HCT116 (cell line): ENCODE results near the gene ODF4. TPM values are rescaled to one million over a fixed set of nuclear protein-coding genes. Genes with fewer than 3 reads are reported as not detected.

Experiments
- ATAC-seq: fragments of 200-7000 bp; cut with Tn5 transposase; 2 replicates; pipeline ENCODE4 v1.9.1; 2020; ENCODE audit warnings: mild to moderate bottlenecking, moderate library complexity
- BruUV-seq: library from RNA; stranded (reverse); fragments of 400-500 nt; replicated peaks from 2 replicates; lab custom pipeline; 2021; lab: Mats Ljungman, UMichigan
- CTCF ChIA-PET: fragments of 300-600 bp; sonication (Branson Sonifier 250); formaldehyde crosslinking; loops from one replicate; lab custom pipeline; 2021; ENCODE audit warnings: antibody characterized with exemption; lab: Charles Lee
- POLR2A ChIA-PET: fragments of 300-600, 350-600 bp; sonication (Branson Sonifier 250); formaldehyde crosslinking; loops from one replicate; lab custom pipeline; 2021; ENCODE audit warnings: antibody characterized with exemption; lab: Charles Lee
- RAD21 ChIA-PET, 2 experiments: fragments of 300-600 bp; sonication (Branson Sonifier 250); formaldehyde crosslinking; loops; one replicate each; lab custom pipeline; 2023; ENCODE audit warnings: low total read pairs in 2 of 2; ENCODE audit not compliant: uncharacterized antibody in 2 of 2, unreplicated experiment in 2 of 2, low non-redundant PET in 1 of 2; lab: Charles Lee
- DNase-seq: peaks from one replicate; pipeline ENCODE4 v3.0.0-alpha.2; 2010; ENCODE audit warnings: low read depth, low spot score
- H2AFZ ChIP-seq: fragments of 200-600 bp; shearing (Covaris generic), sonication (generic); 2 replicates; pipeline ENCODE4 v1.6.1; 2017; ENCODE audit warnings: low read depth, mixed run types, mixed read lengths, antibody characterized with exemption, low read length; ENCODE audit not compliant: poor library complexity, severe bottlenecking
- H3K27ac ChIP-seq: 2 replicates; pipeline ENCODE4 v1.5.1; 2012; ENCODE audit warnings: low read depth, low read length
- H3K27me3 ChIP-seq: fragments of 200-600 bp; sonication (generic); 2 replicates; pipeline ENCODE4 v1.6.1; 2016; ENCODE audit warnings: mixed run types, low read length, mixed read lengths; ENCODE audit not compliant: insufficient read depth
- H3K36me3 ChIP-seq, 2 experiments: fragments of 200-500 bp in 1 of 2; fragments of 200-600 bp in 1 of 2; sonication (Bioruptor generic) in 1 of 2; sonication (generic) in 1 of 2; 2 replicates each; pipeline versions ENCODE4 v1.5.1 to v1.6.1; 2014 to 2016; ENCODE audit warnings: low read length in 2 of 2, inconsistent platforms in 1 of 2, mixed read lengths in 1 of 2, mixed run types in 1 of 2; ENCODE audit not compliant: insufficient read depth in 2 of 2, control insufficient read depth in 1 of 2
- H3K4me1 ChIP-seq, 2 experiments: fragments of 200-600 bp in 1 of 2; sonication (generic) in 1 of 2; 2 replicates each; pipeline versions ENCODE4 v1.5.1 to v1.6.1; 2012 to 2017; ENCODE audit warnings: low read length in 2 of 2, inconsistent platforms in 1 of 2, mild to moderate bottlenecking in 1 of 2, mixed read lengths in 1 of 2, mixed run types in 1 of 2, moderate library complexity in 1 of 2; ENCODE audit not compliant: insufficient read depth in 2 of 2, control insufficient read depth in 1 of 2
- H3K4me2 ChIP-seq: fragments of 200-600 bp; sonication (generic); 2 replicates; pipeline ENCODE4 v1.6.1; 2017; ENCODE audit warnings: mixed run types, low read length, mixed read lengths
- H3K4me3 ChIP-seq, 2 experiments: fragments of 200-600 bp in 1 of 2; sonication (generic) in 1 of 2; replicated peaks in 1 of 2; 2 replicates each; pipeline ENCODE4 v1.5.1; 2011 to 2016; ENCODE audit warnings: low read length in 2 of 2, control low read depth in 1 of 2, low read depth in 1 of 2, mild to moderate bottlenecking in 1 of 2, mixed read lengths in 1 of 2, mixed run types in 1 of 2
- H3K79me2 ChIP-seq: fragments of 200-600 bp; sonication (generic); 2 replicates; pipeline ENCODE4 v1.6.1; 2017; ENCODE audit warnings: mild to moderate bottlenecking, mixed run types, low read length, moderate library complexity, mixed read lengths; ENCODE audit not compliant: insufficient read depth
- H3K9ac ChIP-seq: fragments of 200-600 bp; sonication (generic); 2 replicates; pipeline ENCODE4 v1.6.1; 2016; ENCODE audit warnings: low read length, mixed read lengths
- H3K9me2 ChIP-seq: fragments of 200-600 bp; sonication (generic), shearing (Covaris generic); 2 replicates; pipeline ENCODE4 v1.6.1; 2017; ENCODE audit warnings: mixed run types, mild to moderate bottlenecking, moderate library complexity; ENCODE audit not compliant: insufficient read depth
- H3K9me3 ChIP-seq, 2 experiments: fragments of 200-500 bp in 1 of 2; fragments of 200-600 bp in 1 of 2; sonication (Bioruptor generic) in 1 of 2; sonication (generic) in 1 of 2; 2 replicates each; pipeline ENCODE4 v1.6.1; 2014 to 2017; ENCODE audit warnings: low read length in 2 of 2, mixed read lengths in 2 of 2, inconsistent platforms in 1 of 2, low read depth in 1 of 2, mild to moderate bottlenecking in 1 of 2, mixed run types in 1 of 2, moderate library complexity in 1 of 2; ENCODE audit not compliant: control insufficient read depth in 1 of 2, insufficient read depth in 1 of 2
- H4K20me1 ChIP-seq: fragments of 200-600 bp; sonication (generic), shearing (Covaris generic); 2 replicates; pipeline ENCODE4 v1.6.1; 2017; ENCODE audit warnings: mixed run types, mild to moderate bottlenecking, moderate library complexity; ENCODE audit not compliant: insufficient read depth
- ATF3 ChIP-seq: IDR thresholded peaks from 2 replicates; pipeline ENCODE4 v1.6.1; 2012
- CEBPB ChIP-seq: IDR thresholded peaks from 2 replicates; pipeline ENCODE4 v1.6.1; 2012; ENCODE audit warnings: low read depth
- CTCF ChIP-seq, 3 experiments: fragments of 200-600 bp in 1 of 3; sonication (generic) in 1 of 3; IDR thresholded peaks in 2 of 3; conservative IDR thresholded peaks in 1 of 3; 2 replicates each; pipeline ENCODE4 v1.5.1; 2012 to 2017; ENCODE audit warnings: low read depth in 2 of 3, low read length in 2 of 3, antibody characterized with exemption in 1 of 3, borderline replicate concordance in 1 of 3, control low read depth in 1 of 3, mild to moderate bottlenecking in 1 of 3, mixed read lengths in 1 of 3, mixed run types in 1 of 3, moderate library complexity in 1 of 3; ENCODE audit not compliant: insufficient read depth in 1 of 3
- EGR1 ChIP-seq: IDR thresholded peaks from 2 replicates; pipeline ENCODE4 v1.6.1; 2012; ENCODE audit warnings: low read depth
- ELF1 ChIP-seq: IDR thresholded peaks from 2 replicates; pipeline ENCODE4 v1.6.1; 2012; ENCODE audit warnings: low read depth, borderline replicate concordance
- EZH2 ChIP-seq: fragments of 200-600 bp; sonication (generic); IDR thresholded peaks from 2 replicates; pipeline ENCODE4 v1.6.1; 2017; ENCODE audit warnings: antibody characterized with exemption, mixed run types
- FOSL1 ChIP-seq: IDR thresholded peaks from 2 replicates; pipeline ENCODE4 v1.6.1; 2012; ENCODE audit warnings: low read depth
- JUND ChIP-seq: IDR thresholded peaks from 2 replicates; pipeline ENCODE4 v1.6.1; 2012
- MAX ChIP-seq: IDR thresholded peaks from 2 replicates; pipeline ENCODE4 v1.6.1; 2012
- POLR2A ChIP-seq: IDR thresholded peaks from 2 replicates; pipeline ENCODE4 v1.7.0; 2011; ENCODE audit warnings: borderline replicate concordance; ENCODE audit not compliant: insufficient read depth, insufficient read length; ENCODE audit errors: extremely low read depth
- POLR2AphosphoS5 ChIP-seq: IDR thresholded peaks from 2 replicates; pipeline ENCODE4 v1.6.1; 2011; ENCODE audit warnings: mild to moderate bottlenecking, low read depth, low read length, moderate library complexity
- RAD21 ChIP-seq: IDR thresholded peaks from 2 replicates; pipeline ENCODE4 v1.6.1; 2012; ENCODE audit warnings: low read depth, mild to moderate bottlenecking
- REST ChIP-seq: IDR thresholded peaks from 2 replicates; pipeline ENCODE4 v1.6.1; 2012; ENCODE audit warnings: low read depth
- SIN3A ChIP-seq: IDR thresholded peaks from 2 replicates; pipeline ENCODE4 v1.6.1; 2012; ENCODE audit warnings: low read depth
- SP1 ChIP-seq: IDR thresholded peaks from 2 replicates; pipeline ENCODE4 v1.6.1; 2012; ENCODE audit warnings: low read depth
- SRF ChIP-seq: IDR thresholded peaks from 2 replicates; pipeline ENCODE4 v1.6.1; 2012; ENCODE audit warnings: low read depth
- YY1 ChIP-seq: IDR thresholded peaks from 2 replicates; pipeline ENCODE4 v1.6.1; 2011; ENCODE audit warnings: low read length, low read depth, moderate library complexity, mild to moderate bottlenecking; ENCODE audit not compliant: insufficient replicate concordance; ENCODE audit errors: extremely low read depth
- intact Hi-C: fragments of 100-400 bp; cut with micrococcal nuclease; formaldehyde crosslinking; loops from 2 replicates; pipeline ENCODE4 v1.10.0; 2022
- total RNA-seq: library from RNA; stranded (reverse); gene quantifications from one replicate; pipeline ENCODE4 v1.2.1, GENCODE V29; 2021; ENCODE audit not compliant: unreplicated experiment

ODF4 gene
- total RNA-seq, 1 experiment from 2014 or later = not detected

- no TSS peak for BruUV-seq
- no peaks in the 10 kb centered on the region for H3K79me2 ChIP-seq
- no peak overlapping the region for H3K9ac ChIP-seq
- no peak overlapping the region for H3K4me2 ChIP-seq
- TF ChIP-seq POLR2AphosphoS5 = no peak
- no peak for TF ChIP-seq MAX
- no peak for TF ChIP-seq YY1
- no peak for TF ChIP-seq CTCF (IDR thresholded peaks at IDR 0.05 in 2 of 3, conservative IDR thresholded peaks at IDR 0.05 in 1 of 3; ENCODE audit: borderline replicate concordance in 1 of 3, insufficient read depth in 1 of 3, low read depth in 2 of 3, low read length in 2 of 3)
- TF ChIP-seq REST = no peak
- TF ChIP-seq EZH2 = no peak
- no peak for TF ChIP-seq SIN3A
- TF ChIP-seq EGR1 = no peak
- TF ChIP-seq SP1 = no peak
- no peak for TF ChIP-seq CEBPB
- no peak for TF ChIP-seq SRF
- TF ChIP-seq POLR2A = no peak
- TF ChIP-seq JUND = no peak
- no peak for TF ChIP-seq FOSL1
- TF ChIP-seq ATF3 = no peak
- TF ChIP-seq RAD21 = no peak
- TF ChIP-seq ELF1 = no peak
- TF ChIP-seq, all 23 proteins: peak for 0
- H3K27me3 ChIP-seq = no peaks in the 10 kb centered on the region
- H3K9me2 ChIP-seq = no peaks in the 10 kb centered on the region
- ATAC-seq (no peak), DNase-seq (no peak)
- ChIA-PET CTCF (no interaction called here), RAD21 (no interaction called here), POLR2A (no interaction called here)
- no peak overlapping the region for H3K27ac ChIP-seq
- H3K36me3 ChIP-seq = no peaks in the 10 kb centered on the region
- no peaks in the 10 kb centered on the region for H3K9me3 ChIP-seq
- no peaks in the 10 kb centered on the region for H4K20me1 ChIP-seq
- no peak overlapping the region for H3K4me3 ChIP-seq
- intact Hi-C loops = no loop called here
- no peak overlapping the region for H2AFZ ChIP-seq
- no peaks in the 10 kb centered on the region for H3K4me1 ChIP-seq
Measured at GRCh38 chr17:8322061-8322460, 17.6 kb upstream of the ODF4 start.
